OCI-LY3 (cell line): ENCODE results near the gene DACH2.

Source experiments
- EZH2phosphoT487 ChIP-seq: fragments of 200-600 bp; shearing (Covaris generic); IDR thresholded peaks from 2 replicates; pipeline ENCODE4 v1.6.1; 2018; ENCODE audit warnings: antibody characterized with exemption, mixed run types, low read depth
- TF ChIP-seq, protein P1 (sequence below): fragments of 200-600, 300-600 bp; sonication (generic); IDR thresholded peaks from 2 replicates; pipeline ENCODE4 v1.5.1; 2014; ENCODE audit warnings: antibody characterized with exemption, low read length, low read depth

DNA sequence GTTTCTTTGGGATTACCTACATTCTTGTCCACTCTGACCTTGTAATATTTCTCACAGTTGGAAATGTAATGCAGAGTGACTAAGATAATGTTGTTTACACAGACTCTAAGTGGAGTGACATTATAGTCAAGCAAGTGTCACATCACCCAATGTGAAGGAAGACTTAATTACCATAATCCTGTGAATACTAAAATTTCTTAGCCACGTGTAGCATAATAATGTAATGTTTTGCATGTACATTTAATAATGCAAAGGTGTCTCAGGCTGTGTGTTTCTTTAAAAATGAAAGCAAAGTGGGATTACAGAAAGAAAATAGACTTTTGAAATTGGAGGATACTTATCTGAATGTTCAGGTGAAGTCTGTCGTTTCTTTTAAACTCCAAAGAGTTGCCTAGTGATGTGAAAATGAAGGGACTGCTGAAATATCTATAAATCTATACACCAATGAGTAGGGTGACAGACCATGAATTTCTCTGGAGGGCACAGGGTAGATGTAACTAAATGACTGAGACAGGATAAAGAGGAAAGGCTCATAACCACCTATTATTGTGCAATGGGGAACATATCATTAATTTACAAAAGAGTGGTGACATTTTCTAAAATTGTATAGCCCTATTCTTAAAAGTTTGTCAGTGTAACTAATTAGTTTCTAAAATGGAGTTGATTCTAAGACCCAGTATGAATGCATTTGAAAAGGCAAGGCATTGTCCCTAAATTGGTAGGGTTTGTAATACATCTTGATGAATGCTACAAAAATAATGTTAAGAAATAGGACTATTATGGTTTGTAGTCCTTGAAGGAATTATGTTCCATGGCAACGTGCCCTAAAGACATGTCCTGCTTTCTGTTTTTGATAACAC is 235.7 kb downstream of the DACH2 start:
- TF ChIP-seq EZH2phosphoT487 = no peak
- TF ChIP-seq, protein P1, sequence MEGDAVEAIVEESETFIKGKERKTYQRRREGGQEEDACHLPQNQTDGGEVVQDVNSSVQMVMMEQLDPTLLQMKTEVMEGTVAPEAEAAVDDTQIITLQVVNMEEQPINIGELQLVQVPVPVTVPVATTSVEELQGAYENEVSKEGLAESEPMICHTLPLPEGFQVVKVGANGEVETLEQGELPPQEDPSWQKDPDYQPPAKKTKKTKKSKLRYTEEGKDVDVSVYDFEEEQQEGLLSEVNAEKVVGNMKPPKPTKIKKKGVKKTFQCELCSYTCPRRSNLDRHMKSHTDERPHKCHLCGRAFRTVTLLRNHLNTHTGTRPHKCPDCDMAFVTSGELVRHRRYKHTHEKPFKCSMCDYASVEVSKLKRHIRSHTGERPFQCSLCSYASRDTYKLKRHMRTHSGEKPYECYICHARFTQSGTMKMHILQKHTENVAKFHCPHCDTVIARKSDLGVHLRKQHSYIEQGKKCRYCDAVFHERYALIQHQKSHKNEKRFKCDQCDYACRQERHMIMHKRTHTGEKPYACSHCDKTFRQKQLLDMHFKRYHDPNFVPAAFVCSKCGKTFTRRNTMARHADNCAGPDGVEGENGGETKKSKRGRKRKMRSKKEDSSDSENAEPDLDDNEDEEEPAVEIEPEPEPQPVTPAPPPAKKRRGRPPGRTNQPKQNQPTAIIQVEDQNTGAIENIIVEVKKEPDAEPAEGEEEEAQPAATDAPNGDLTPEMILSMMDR = no peak
